Right lung (tissue), 5 donors: Measurements from ENCODE around the gene ZFYVE1. TPM values are rescaled to one million over a fixed set of nuclear protein-coding genes. Genes with fewer than 3 reads are reported as not detected.
"Not testable (repeated sequence)": the region's sequence is repeated elsewhere in the genome, so short reads cannot be mapped to it uniquely, and the experiment has no call there.

Experiments used
- DNase-seq, 2 donors: peaks; one replicate each; pipeline ENCODE4 v3.0.0-alpha.2; 2013
- polyA plus RNA-seq, 5 donors: library from polyadenylated mRNA; unstranded; fragments of 120-200 nt; gene quantifications; one replicate each; pipeline versions ENCODE4 v1.2.1 to v1.2.3, GENCODE V29; 2013; ENCODE audit warnings: inconsistent platforms in 1 of 5, low replicate concordance in 1 of 5; ENCODE audit not compliant: insufficient read length in 5 of 5, insufficient read depth in 1 of 5

ZFYVE1 gene
- polyA plus RNA-seq, 5 donors: 16.0 to 20.1 (median 17.2) TPM

DNA sequence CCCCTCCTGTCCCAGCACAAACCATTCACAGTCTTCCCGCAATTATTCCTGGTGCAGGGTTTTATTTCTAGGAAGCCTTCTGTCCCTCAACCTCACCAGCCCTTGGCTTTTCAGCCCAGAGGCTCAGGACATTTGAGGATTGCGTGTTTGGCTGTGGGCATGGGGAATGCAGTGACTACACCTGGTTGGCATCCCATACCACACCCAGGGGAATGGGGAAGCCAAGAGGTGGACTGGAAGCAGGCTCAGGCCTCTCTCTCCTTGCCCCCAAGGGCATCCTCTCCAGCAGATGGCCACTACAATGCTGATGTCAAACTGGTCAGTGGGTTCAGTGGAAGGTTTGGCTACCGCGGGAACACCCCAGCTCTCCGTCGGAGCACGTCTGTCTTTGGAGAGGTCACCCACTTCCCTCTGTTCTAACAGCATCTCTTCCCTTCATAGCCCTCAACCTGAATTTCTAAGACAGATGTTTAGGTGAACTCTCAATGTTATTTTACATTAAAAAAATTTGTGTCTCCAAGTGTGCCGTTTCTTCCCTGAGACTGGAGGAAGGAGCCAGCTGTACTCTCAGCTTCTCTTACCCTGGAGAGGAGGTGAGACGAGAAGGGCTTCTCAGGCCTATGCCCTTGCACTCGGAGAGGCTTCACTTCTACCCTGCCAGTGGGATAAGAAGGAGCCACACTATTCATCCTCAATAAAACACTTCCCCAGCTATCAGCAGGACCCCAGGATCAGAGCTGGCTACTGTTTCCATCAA lies 65.1 kb downstream of the ZFYVE1 start:
- no peak for DNase-seq

DNA sequence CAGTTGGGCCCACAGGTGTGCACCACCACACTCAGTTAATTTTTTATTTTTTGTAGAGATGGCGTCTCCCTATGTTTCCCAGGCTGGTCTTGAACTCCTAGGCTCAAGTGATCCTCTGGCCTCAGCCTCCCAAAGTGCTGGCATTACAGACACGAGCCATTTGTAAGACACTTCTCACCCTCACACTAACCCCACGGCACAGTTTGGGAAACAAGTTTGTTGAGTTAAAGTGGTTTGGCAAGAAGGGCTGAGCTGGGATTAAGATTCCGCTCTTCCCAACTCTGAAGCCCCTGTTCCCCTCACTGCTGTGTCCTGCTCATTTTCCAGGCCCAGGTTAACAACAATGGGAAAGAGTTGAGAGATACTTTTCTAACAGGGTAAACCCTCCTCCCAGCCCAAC lies 65.9 kb downstream of the ZFYVE1 start:
- not testable (repeated sequence) for DNase-seq

DNA sequence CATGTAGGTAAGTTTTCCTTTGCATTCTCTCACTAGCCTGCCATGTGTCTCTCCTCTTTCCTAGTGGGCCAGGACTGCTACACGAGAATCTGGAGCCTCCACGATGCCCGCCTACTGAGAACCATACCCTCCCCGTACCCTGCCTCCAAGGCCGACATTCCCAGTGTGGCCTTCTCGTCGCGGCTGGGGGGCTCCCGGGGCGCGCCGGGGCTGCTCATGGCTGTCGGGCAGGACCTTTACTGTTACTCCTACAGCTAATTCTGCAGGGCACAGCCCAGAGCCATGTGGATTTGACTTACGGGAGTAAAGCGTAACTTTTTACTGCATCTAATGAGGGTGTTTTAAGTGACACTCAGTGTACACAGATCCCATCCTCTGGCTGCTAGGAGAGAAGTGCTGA lies 68.4 kb downstream of the ZFYVE1 start:
- DNase-seq: no peak

DNA sequence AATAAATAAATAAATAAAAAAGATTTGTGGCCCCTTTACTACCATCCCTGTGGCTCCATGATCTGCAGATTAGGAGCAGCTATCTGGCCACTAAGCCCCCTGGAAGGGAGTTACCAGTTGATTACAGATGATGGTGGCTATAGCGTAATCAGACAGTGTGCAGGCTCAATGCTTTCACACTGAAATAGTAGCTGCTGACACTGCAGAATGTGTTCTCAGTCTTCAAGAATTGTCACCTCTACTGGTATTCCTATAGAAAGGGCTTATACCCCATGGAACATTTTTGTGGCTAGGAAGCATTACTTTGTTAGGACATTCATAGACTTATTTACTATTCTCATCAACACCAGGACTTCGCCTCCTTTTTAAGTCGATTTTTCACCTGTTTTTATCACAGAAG lies 69.7 kb downstream of the ZFYVE1 start:
- DNase-seq: no peak

- DNase-seq: not testable (repeated sequence)
Measured at GRCh38 chr14:72956741-72957140, 70.2 kb downstream of the ZFYVE1 start.

- no peak for DNase-seq
Measured at GRCh38 chr14:72952171-72952570, 74.7 kb downstream of the ZFYVE1 start.

DNA sequence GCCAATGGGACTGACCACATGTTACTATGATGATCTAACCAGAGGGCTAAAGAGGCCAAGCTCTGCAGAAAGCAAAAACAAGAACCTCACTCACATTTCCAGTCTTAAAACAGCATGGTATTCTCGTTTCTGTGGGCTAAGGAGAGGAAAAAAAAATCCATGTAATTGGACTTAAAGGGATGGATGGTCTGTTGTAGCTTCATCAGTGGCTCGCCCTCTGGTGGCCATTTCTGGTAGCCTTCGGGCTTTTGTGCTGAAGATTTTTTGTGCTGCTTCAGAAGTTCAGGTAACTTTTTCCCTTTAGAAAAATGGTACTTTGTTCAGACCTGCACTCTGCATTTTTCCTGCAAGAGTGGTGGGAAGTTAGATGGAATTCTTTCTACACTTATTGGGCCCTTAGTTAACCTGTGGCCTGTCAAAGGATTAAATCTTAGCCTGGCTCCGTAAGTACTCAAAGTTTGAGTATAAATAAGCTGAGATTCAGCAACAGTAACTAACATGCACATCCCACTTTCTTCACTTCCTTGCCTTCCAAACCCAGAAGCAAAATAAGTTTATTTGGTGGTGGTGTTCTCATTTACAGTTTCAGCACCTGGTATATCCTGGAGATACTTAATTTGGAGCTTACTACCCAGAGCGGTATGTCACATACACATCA lies 78.3 kb downstream of the ZFYVE1 start:
- DNase-seq: peak; percentile 25 to 26

DNA sequence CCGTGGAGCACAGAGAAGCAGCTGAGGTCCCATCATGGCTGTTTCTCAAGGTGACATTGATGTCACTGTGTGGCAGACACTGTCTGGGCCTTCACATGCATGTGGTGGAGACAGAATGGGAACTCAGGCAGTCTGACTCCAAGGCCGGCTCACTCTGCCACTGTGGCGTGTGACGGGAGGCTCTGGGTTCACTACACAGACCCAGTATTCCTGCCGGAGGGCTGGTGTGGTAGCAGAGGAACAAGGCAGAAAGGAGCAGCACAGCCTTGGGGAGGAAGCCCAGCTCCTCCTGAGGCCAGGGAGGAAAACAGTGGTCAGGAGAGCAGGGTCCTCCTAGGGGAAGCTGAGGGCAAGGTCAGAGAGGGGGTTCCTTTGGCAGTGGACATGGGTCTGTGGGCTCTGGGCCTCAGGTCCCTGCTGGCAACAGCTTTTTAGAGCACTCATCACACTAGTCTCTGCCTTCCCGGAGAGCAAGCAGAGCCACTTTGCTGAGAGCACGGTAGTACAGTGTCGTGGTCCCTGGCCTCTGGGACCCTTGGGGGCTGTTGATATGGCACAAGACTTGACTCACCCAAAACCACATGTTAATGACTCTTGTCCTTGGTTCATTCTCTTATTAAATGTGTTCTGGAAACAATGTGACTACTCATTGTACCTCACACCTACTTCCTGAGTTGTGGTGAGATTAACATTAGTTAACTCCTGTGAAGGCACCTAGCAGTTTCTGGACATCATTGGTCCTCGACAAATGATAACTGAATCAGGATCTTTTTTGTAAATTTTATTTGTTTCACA lies 79.3 kb downstream of the ZFYVE1 start:
- DNase-seq: no peak

DNA sequence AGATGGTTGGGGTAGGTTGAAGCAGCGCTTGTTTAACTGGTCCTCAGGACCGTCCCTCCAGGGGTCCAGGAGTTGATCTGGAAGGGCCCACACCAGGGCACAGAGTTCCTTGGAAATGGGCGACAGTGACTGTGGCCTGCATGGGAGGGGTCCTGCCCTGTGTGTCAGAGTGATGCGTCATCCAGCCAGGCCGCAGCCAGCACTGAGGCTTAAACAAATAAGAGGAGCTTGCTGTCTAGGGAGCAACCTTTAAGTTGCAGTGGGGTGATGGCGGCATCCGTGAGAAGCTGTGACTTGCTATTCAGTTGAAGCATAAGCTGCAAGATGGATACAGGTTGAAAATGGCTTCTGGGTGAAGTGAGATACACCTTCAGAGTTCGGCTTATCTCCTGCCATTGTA lies 80.4 kb downstream of the ZFYVE1 start:
- DNase-seq: no peak

DNA sequence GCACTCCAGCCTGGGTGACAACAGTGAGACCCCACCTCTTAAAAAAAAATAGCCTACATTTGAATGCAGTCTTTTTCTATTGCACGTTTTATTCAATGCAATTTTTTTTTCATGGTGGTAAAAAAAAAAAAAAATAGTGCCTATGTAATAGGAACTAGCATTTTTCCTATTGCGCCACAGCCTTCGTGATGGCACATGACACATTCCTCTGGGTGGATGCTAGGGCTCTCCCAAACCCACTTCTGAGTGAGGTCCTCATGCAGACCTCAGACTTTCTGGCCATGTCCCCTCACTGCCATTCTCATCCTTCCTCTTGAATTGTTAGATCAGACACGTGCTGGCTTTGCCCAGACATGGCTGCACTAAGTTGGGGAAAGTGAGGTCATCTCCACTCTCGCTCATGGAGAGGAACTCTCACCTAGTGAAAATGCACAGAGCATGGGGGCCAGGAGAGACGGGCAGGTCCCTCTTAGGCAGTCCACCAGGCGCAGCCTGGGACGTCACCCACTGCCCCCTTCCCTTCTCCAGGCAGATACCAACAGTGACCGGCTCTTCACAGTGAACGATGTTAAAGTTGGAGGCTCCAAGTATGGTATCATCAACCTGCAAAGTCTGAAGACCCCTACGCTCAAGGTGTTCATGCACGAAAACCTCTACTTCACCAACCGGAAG lies 81.4 kb downstream of the ZFYVE1 start:
- no peak for DNase-seq

DNA sequence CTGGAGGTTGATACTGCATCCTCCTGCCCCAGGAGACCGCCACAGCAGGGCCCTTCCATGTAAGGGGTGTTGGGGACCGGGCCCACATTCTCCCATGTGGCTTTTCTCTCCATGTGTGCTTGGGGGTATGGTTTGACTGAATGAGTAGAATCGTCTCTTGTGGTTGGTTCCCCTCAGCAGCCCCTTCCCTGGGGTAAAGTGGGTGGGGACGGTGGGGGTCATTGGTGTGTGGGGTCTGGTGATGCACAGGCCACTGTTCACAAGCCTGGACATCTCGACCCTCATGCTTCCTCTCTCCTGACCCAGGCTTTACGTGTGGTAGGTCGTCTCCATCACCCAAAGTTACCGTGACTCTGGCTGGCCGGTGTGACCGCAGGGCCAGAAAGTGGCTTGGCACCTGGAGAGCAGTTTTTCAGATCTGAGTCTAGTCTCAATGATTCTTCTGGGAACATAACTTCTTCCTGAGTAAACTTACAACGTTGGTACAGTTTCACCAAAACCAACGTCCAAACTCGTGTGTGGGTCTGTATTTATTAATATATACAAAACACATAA lies 83.0 kb downstream of the ZFYVE1 start:
- no peak for DNase-seq

DNA sequence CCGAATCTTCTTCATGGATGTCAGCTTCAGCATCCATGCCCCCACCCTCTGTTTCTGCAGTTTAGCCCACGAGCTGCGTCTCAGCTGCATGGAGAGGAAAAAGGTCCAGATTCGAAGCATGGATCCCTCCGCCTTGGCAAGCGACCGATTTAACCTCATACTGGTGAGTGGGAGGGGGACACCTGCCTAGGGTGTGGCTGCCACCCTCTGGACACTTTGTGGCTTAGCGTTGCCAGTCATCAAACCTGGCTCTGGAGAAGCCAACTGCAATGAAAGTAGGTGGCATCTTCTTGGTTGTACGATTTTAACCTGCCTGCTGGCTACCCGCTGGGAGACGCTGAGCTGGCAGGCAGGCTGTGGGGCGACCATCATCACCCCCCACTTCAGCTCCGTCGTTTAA lies 84.0 kb downstream of the ZFYVE1 start:
- DNase-seq: no peak

DNA sequence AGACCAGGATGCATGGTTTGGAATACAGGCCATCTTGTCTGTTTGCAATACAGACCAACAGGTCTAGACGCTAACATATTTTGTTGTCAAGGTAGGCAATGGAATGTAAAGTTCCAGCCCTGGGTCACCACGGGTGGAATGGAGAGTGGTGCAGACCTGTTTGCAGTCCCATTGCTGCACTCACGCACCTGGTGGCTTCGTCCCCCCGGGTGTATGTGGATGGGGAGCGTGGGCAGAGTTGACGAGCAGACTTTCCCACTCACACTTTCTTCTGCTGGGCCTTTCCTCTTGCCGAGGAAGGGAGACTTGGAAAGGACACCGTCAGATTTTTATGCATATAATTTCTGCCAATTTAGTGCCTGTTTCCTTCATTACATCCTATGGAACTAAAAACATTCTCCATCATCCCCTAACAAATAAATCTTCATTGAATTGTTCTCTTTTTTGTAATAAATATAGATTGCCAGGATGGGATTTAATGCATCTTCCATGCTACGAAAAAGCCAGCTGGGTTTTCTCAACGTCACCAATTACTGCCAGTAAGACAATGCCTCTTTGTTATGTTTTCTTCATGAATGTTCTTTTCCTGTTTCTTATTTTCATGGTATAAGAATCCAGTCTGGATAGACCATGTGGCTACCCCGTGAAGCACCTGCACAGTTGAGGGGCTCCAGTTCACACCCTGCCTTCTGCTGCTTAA lies 85.5 kb downstream of the ZFYVE1 start:
- DNase-seq: no peak

- no peak for DNase-seq
Measured at GRCh38 chr14:72939630-72940029, 87.3 kb downstream of the ZFYVE1 start.

DNA sequence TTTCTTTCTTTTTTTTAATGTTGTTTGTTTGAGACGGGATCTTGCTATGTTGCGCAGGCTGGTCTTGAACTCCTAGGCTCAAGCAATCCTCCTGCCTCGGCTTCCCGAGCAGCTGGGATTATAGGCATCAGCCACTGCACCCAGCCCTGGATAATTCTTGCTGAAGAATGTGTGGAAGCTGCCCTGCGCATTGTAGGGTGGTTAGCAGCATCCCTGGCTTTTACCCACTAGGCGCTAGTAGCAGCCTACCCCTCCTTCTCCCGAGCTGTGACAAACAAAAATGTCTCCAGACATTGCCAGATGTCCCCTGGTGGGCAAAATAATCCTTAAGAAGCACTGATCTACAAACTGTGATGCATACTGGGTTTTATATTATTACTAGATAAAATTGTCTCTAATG lies 94.0 kb downstream of the ZFYVE1 start:
- no peak for DNase-seq

- DNase-seq: no peak
Measured at GRCh38 chr14:72929316-72930080, 97.4 kb downstream of the ZFYVE1 start.

- DNase-seq: no peak
Measured at GRCh38 chr14:72928872-72929271, 98.0 kb downstream of the ZFYVE1 start.

DNA sequence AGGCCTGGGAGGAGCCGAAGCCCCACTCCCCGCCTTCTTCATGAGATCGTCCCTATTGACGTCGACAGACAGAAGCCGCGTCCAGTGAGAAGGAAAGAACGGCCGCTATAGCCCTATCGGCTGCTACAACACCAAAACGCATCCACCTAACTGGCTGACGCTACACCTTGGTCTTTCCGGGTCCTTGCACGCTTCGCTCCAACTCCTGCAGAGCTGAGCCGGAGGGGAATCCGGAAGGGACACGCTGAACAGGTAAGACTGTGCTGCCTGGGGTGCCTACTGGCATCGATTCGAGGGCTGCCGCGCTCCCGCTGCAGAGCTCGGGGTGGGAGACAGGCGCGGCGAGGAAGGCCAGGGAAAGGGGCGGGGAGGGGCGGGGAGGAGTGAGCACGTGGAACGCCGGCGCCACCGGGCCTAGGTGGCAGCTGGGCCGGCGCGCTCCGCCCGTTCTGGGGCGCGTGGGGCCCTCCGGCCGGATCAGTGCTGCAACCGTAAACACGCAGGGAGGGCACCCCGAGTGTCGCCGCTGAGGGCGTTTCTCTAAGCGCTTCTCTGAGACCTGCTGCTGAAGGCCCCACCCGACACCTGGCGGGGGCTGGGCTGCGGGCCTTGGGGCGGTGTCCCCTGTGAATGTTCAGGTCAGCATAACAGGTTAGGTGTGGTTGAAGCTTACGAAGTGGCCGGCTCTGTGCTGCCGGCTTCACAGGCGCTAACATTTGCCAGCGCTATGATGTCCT lies 100.4 kb downstream of the ZFYVE1 start, which contains the start of gene DCAF4:
Gene DCAF4 (plus strand): TSS at position 173 of the 737 bp plus-strand sequence. CDS start 11,515 bp downstream, outside the sequence.
- peak; percentile 93 to 95 for DNase-seq

- DNase-seq: no peak
Measured at GRCh38 chr14:72925815-72926291, 101.1 kb downstream of the ZFYVE1 start.
